HS-5 (cell line): ENCODE results near the gene CLRN3.

Source experiments
- DNase-seq: peaks from one replicate; pipeline ENCODE4 v3.0.0-alpha.2; 2012; ENCODE audit warnings: low read depth

CLRN3 gene

GRCh38 chr10:127892743-127893142 lies at the start of gene CLRN3:
TSS of gene CLRN3 (minus strand) at chr10:127892941. CDS start at chr10:127892784, 157 bp downstream.
- DNase-seq = no peak

DNA sequence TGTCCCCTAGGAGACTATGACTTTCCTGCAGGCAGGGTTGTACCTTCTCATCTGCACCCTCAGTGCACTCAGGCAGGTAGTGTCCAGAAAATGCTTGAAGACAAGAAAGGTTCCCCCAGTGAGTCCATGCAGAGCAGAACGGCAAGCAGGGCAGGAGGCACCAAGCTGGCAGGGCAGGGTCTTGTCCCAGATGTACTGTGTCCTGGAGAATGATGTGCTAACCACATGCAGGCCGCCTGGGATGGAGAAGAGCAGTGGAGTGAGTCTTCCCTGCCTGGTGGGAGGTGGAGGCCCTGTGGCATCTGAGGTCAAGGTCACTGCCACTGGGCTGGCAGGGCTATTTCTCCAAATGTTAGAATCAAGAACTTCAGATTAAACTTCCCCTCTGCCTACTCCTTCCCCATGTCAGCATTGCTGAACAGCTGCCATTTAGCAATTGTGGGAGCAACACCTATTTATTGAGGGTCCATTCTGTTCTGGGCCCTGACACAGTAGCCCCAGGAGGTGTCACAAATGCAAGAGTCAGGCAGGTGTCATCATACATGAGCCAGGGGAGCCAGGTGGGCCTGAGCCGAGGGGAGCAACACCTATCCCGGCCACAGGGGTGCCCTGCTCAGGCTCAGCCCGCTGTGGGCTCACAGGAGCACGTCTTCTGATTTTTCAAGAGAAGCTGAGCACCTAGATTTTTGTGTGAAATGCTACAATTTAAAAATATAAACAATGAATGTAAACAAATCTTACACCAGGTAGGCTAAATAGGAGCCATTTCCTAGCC lies 48.3 kb upstream of the CLRN3 start:
- no peak for DNase-seq

- no peak for DNase-seq
These were observed 47.1 kb upstream of the CLRN3 start for GRCh38 chr10:127939786-127940330.

DNA sequence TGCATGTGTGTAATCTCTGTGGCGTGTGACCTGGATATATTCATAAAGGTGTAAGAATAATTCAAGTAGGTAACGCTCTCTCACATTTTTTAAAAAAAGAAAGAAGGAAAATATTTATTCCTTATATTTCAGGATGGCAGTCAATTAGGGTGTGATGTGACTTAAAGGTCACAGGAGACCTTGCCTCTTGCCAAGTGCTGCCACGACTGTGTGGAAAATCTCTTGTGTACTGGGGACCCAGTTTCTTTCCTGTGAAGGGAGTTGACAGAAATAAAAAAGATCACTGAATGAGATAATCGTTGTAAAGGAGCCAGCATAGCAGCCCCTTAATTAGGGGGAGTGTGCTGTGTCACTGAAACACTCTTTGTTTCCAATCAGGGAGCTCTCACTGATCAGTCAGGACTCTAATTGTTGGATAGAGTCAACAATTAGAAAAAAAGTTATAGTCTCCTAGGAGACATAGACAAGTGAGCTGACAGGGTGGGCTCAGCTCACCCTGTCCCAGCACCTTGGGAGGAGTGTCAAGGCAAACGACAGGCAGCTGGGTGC lies 45.2 kb upstream of the CLRN3 start:
- no peak for DNase-seq

DNA sequence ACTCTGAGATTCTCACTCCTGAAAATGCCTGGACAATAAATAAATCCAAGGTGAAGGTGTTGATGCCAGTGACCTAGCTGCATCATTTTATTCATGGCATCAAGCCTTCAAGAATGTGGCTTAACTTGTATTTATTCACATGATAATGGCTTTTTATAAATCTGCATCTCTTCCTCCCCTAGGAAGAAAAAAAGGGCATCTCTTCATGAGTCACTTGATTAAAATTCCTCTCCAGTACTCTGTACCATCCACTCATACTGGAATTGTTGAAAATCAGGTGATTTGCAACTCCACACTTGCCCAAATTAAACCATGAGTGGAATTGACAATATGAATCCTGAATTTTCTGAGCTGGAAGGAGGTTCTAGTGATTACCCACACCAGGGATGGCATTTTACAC lies 44.3 kb upstream of the CLRN3 start:
- no peak for DNase-seq

DNA sequence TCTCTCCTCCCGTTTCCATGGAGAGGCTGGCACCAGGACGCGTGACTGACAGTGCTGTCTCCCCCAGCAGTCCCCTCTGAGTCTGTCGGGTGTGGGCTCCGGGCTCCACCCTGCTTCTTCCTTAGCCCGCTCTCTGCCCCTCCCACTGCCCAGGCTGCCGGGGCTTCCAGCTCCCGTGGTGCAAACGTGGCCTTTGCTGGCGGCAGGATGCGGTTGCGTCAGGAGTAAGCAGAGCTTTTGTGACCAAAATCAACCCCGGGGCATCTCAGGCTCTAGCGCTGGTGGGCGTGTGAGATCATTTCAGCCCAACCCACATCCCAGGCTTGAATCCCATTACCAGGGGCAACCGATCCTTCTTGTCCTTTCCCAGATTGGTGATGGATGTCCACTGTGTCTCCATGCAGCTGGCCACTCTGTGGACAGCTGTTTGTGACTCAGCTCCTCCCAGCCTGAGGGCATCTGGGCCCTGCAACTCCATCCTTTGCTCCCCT lies 42.4 kb upstream of the CLRN3 start:
- DNase-seq = no peak

DNA sequence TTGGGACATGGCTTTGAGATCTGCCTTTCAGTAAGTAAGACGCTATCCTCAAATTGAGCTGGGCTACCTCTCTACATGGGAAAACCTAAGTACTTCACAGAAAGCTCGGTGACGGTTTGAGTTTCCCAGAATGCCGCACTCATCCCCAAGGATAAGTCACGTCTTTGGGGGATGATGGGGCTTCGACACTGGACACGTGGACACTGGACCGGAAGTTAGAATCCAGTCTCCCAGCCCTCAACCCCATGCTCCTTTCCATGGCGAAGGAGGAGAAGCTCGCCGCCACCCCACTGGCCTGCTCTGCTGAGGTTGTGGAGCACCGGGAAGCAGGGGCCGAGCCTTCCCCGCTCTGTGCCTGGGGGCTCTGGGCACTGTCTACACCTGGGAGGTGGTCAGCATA lies 41.6 kb upstream of the CLRN3 start:
- no peak for DNase-seq

- DNase-seq = no peak
These were observed 40.5 kb upstream of the CLRN3 start for GRCh38 chr10:127933271-127933670.

DNA sequence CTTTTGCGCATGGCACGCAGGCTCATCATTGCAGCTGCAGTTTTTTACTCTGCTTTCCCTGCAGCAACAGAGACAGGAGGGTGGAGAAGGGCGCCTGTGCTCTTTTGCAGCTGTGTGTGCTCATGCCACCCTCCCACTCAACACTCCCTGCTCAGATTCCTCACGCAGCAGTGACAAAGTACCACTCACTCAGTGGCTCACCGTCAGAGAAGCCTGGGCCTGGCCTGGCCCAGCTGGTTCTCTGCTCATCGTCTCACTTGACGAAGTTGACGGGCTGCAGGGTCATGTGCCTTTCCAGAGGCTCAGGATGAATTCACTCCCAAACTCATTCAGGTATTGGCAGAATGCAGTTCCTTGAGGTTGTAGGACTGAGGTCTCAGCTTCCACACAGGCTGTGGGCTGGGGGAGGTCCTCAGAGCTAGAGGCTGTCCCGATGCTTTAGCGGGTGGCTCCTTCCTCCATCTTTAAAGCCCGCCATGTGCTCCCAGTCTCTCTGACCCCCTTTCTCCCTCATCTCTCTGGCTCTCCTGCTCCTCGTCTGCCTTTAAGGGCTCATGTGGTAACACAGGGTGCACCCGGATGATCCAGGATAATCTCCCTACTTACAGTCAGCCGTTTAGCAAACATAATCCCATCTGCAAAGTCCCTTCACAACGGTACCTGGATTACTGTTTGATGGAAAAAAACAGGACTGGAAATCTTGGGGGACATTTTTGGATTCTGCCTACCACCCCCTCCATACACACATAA lies 40.0 kb upstream of the CLRN3 start:
- DNase-seq = no peak

DNA sequence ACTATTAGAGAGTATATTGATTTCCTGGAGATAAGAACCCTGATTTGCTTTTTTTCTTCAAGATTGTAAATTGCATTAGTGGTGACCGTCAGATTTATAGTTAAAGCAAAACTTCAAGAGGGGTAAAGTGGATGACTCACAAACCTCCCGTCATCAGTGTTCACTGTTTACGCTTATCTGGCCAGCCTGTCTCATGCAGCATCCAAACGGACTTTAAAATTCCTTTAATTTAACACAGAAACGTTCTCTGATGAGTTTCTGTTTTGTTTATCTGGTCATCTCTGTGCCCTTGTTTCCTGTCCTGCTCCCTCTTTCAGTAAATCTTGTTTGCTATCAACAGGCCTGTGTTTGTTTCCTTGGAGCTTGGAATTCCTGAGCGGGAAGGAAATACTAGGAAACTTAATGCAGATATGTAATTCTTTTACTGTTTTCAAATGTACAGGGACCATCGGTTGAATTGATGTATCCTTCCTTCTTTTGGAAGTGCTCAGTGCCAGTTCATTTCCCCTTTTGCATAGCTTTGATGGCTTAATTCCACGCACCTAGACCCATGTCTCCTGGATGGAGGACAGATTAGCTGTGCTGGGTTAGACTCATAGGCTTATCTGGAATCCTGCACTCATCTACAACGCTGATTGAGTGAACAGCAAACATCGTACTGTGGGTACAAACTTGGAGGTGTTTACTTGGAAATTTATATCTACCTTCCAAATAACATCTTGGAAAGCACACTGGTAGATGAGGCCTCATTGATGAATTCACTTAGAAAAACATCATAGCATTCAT lies 35.5 kb upstream of the CLRN3 start:
- no peak for DNase-seq

- DNase-seq = no peak
These were observed 33.7 kb upstream of the CLRN3 start for GRCh38 chr10:127926455-127926854.

GRCh38 chr10:127925471-127926207 lies 32.9 kb upstream of the CLRN3 start:
- DNase-seq = no peak

GRCh38 chr10:127923646-127924045 lies 30.9 kb upstream of the CLRN3 start:
- no peak for DNase-seq

DNA sequence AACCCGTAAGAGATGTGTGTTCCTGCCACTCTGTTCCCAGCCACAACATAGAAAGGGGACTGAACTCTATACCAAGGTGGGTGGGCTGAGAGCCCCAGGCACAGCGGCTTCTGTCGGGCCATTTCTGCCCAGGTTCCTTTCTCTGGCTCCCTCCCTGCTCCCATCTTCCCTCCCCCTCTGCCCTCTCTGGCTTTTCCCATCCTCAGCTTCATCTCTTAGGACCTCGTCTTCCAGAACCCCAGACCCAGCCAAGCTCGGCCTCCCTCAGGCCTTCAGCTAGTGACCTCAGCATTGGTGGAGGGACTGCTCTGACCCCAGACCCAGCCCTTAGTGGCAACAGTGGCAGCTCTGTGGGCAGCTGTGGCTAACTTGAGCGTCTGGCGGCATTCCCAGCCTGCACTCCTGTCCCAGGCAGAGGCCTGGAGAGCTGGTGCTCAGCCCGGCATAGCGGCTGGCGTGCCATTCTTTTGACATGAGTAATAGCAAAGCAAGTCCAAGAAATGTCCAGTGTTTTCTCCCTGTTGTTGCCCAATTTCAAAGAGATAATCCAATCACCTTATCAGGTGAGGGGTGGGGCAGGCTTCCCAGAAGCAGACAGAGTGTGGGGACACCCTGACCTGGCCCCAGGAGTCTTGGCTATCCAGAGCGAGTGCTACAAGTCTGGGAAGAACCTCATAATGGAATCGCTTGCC lies 30.1 kb upstream of the CLRN3 start:
- peak; percentile 70 for DNase-seq

GRCh38 chr10:127922206-127922605 lies 29.5 kb upstream of the CLRN3 start:
- no peak for DNase-seq

- no peak for DNase-seq
These were observed 29.0 kb upstream of the CLRN3 start for GRCh38 chr10:127921753-127922145.

GRCh38 chr10:127921075-127921752 lies 28.5 kb upstream of the CLRN3 start:
- no peak for DNase-seq

GRCh38 chr10:127920306-127921074 lies 27.7 kb upstream of the CLRN3 start:
- DNase-seq = no peak
